ENCODE results near the gene PDXP. TPM values are rescaled to one million over a fixed set of nuclear protein-coding genes. Genes with fewer than 3 reads are reported as not detected.
"Not testable (repeated sequence)": the region's sequence is repeated elsewhere in the genome, so short reads cannot be mapped to it uniquely, and the experiment has no call there.

PDXP gene
- polyA plus RNA-seq, 1 donor from 2014 or later = 108 TPM

GRCh38 chr22:37609240-37610152 is 49.0 kb upstream of the PDXP start:
- H2AFZ ChIP-seq (ENCODE audit: low read depth, low read length) = peak overlapping the region; percentile 56
- H3K9ac ChIP-seq (ENCODE audit: low read length) = peak overlapping the region; percentile 92
- H3F3A ChIP-seq (ENCODE audit: insufficient read depth, low read length, poor library complexity, severe bottlenecking) = no peaks in the 10 kb centered on the region
- peak overlapping the region; percentile 97 for H3K27ac ChIP-seq (ENCODE audit: low read length)
- no peaks in the 10 kb centered on the region for H4K20me1 ChIP-seq (ENCODE audit: insufficient read depth)
- peak; percentile 20 for TF ChIP-seq MXI1 (conservative IDR thresholded peaks at IDR 0.05; ENCODE audit: poor library complexity, severe bottlenecking)
- no peak for TF ChIP-seq SMC3 (conservative IDR thresholded peaks at IDR 0.05; ENCODE audit: poor library complexity)
- TF ChIP-seq CTCF (IDR thresholded peaks at IDR 0.05; ENCODE audit: poor library complexity, severe bottlenecking) = no peak
- no peak for TF ChIP-seq POLR2AphosphoS5 (IDR thresholded peaks at IDR 0.05)
- no peak for TF ChIP-seq EZH2 (IDR thresholded peaks at IDR 0.05; ENCODE audit: borderline replicate concordance, insufficient read depth, low read length, poor library complexity, severe bottlenecking)
- no peak for TF ChIP-seq REST (IDR thresholded peaks at IDR 0.05; ENCODE audit: borderline replicate concordance)
- TF ChIP-seq TAF1 (IDR thresholded peaks at IDR 0.05; ENCODE audit: low read depth) = no peak
- no peak for TF ChIP-seq EP300 (conservative IDR thresholded peaks at IDR 0.05; ENCODE audit: poor library complexity, severe bottlenecking)
- TF ChIP-seq RAD21 (conservative IDR thresholded peaks at IDR 0.05) = no peak
- H3K4me3 ChIP-seq (ENCODE audit: low read length) = peak overlapping the region; percentile 98
- no peaks in the 10 kb centered on the region for H3K9me3 ChIP-seq (ENCODE audit: low read length)
- H3K9me2 ChIP-seq (ENCODE audit: insufficient read depth, low read length) = no peaks in the 10 kb centered on the region
- H3K4me2 ChIP-seq (ENCODE audit: low read length) = peak overlapping the region; percentile 97
- H3K27me3 ChIP-seq (ENCODE audit: insufficient read depth, low read depth, low read length) = no peaks in the 10 kb centered on the region
- no peaks in the 10 kb centered on the region for H3K36me3 ChIP-seq (ENCODE audit: insufficient read depth, low read length)
- peaks cover 10% of the 10 kb centered on the region for H3K79me2 ChIP-seq (replicated peaks; ENCODE audit: insufficient read depth, low read length)

- peak overlapping the region; percentile 92 for H3K9ac ChIP-seq (ENCODE audit: low read length)
- not testable (repeated sequence) for H3K36me3 ChIP-seq (ENCODE audit: insufficient read depth, low read length); H2AFZ ChIP-seq (ENCODE audit: low read depth, low read length); H4K20me1 ChIP-seq (ENCODE audit: insufficient read depth); H3K27me3 ChIP-seq (ENCODE audit: insufficient read depth, low read depth, low read length); H3K9me3 ChIP-seq (ENCODE audit: low read length); H3K27ac ChIP-seq (ENCODE audit: low read length); H3K9me2 ChIP-seq (ENCODE audit: insufficient read depth, low read length); H3F3A ChIP-seq (ENCODE audit: insufficient read depth, low read length, poor library complexity, severe bottlenecking)
- H3K79me2 ChIP-seq (replicated peaks; ENCODE audit: insufficient read depth, low read length) = peaks cover 10% of the 10 kb centered on the region
- H3K4me3 ChIP-seq (ENCODE audit: low read length) = peak overlapping the region; percentile 98
- peak overlapping the region; percentile 97 for H3K4me2 ChIP-seq (ENCODE audit: low read length)
These were observed 48.4 kb upstream of the PDXP start for GRCh38 chr22:37610153-37610475.

Data from neural cell (in vitro differentiated cells).